Mucosa of rectum (tissue), 2 donors: ENCODE measurements around the gene ADARB2.
"Not testable (repeated sequence)": the region's sequence is repeated elsewhere in the genome, so short reads cannot be mapped to it uniquely, and the experiment has no call there.

Experiments used
- H3K27ac ChIP-seq, 2 donors: one replicate each; pipeline ENCODE4 v1.7.0; 2013; ENCODE audit warnings: inconsistent platforms in 2 of 2, low read depth in 2 of 2, low read length in 2 of 2
- H3K27me3 ChIP-seq, 2 donors: one replicate each; pipeline ENCODE4 v1.7.0; 2013; ENCODE audit warnings: low read length in 2 of 2; ENCODE audit not compliant: control insufficient read depth in 2 of 2, insufficient read depth in 2 of 2
- H3K36me3 ChIP-seq, 2 donors: one replicate each; pipeline ENCODE4 v1.7.0; 2013; ENCODE audit warnings: low read length in 2 of 2; ENCODE audit not compliant: control insufficient read depth in 2 of 2, insufficient read depth in 2 of 2
- H3K4me1 ChIP-seq, 2 donors: one replicate each; pipeline ENCODE4 v1.7.0; 2013; ENCODE audit warnings: low read length in 2 of 2, mild to moderate bottlenecking in 1 of 2; ENCODE audit not compliant: control insufficient read depth in 2 of 2, insufficient read depth in 2 of 2
- H3K4me3 ChIP-seq, 2 donors: one replicate each; pipeline ENCODE4 v1.7.0; 2013; ENCODE audit warnings: low read length in 2 of 2
- H3K9ac ChIP-seq, 2 donors: one replicate each; pipeline ENCODE4 v1.7.0; 2013; ENCODE audit warnings: low read length in 2 of 2, low read depth in 1 of 2, mild to moderate bottlenecking in 1 of 2
- H3K9me3 ChIP-seq, 2 donors: one replicate each; pipeline ENCODE4 v1.7.0; 2013; ENCODE audit warnings: low read length in 2 of 2; ENCODE audit not compliant: control insufficient read depth in 2 of 2
- donor health status: healthy.
- donor health status: Normal muscosa, but diverticular disease.

Gene ADARB2

DNA sequence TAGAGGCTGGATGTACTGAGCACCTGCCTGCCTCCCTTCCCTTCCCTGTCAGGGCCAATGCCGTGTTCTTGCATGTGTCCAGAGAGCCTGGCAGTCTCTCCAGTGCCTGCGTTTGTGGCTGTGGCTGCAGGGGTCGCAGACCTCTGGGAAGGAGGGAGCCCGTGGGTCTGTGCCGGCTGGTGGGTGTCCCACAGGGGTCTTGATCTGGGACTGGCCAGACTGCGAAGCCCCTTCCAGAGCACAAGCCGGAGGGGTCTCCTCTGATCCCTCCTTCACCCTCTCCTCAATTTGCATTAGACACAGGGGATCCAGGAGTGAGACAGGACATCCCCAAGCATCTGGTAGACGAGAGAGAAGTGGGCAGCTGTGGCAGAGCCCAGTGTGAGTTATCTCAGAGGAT lies 199.2 kb downstream of the ADARB2 start:
- H3K9ac ChIP-seq: no peak overlapping the region
- H3K4me1 ChIP-seq: no peaks in the 10 kb centered on the region
- H3K27ac ChIP-seq: no peak overlapping the region
- H3K4me3 ChIP-seq: no peak overlapping the region
- H3K27me3 ChIP-seq: no peaks in the 10 kb centered on the region
- no peaks in the 10 kb centered on the region for H3K36me3 ChIP-seq
- no peaks in the 10 kb centered on the region for H3K9me3 ChIP-seq

DNA sequence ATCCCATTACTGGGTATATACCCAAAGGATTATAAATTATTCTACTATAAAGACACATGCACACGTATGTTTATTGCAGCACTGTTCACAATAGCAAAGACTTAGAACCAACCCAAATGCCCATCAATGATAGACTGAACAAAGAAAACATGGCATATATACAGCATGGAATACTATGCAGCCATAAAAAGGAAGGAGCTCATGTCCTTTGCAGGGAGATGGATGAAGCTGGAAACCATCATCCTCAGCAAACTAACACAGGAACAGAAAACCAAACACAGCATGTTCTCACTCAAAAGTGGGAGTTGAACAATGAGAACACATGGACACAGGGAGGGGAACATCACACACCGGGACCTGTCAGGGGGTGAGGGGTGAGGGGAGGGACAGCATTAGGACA lies 199.9 kb downstream of the ADARB2 start:
- H3K27me3 ChIP-seq, H3K9ac ChIP-seq, H3K36me3 ChIP-seq, H3K27ac ChIP-seq, H3K4me3 ChIP-seq, H3K4me1 ChIP-seq, H3K9me3 ChIP-seq: not testable (repeated sequence)

DNA sequence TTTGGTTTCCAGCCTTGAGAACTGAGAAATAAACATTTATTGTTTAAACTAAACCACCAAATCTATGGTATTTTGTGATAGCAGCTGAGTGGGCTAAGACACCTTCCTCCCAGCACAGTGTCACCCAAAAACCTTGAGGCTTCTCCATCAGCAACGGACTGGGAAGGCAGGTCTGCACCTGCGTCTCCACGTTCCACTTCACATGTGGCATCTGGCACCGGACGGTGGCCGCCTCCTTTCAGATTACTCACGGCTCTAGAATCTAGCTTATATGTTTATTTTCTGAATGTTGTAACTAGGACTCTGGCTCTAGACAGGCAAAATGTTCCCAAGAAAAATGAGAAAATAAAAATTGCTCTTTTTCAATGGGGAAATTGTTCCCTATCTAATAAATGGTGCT lies 201.0 kb downstream of the ADARB2 start:
- no peak overlapping the region for H3K9ac ChIP-seq
- no peaks in the 10 kb centered on the region for H3K27me3 ChIP-seq
- H3K4me3 ChIP-seq: no peak overlapping the region
- H3K9me3 ChIP-seq: no peaks in the 10 kb centered on the region
- no peaks in the 10 kb centered on the region for H3K4me1 ChIP-seq
- H3K27ac ChIP-seq: no peak overlapping the region
- H3K36me3 ChIP-seq: no peaks in the 10 kb centered on the region

DNA sequence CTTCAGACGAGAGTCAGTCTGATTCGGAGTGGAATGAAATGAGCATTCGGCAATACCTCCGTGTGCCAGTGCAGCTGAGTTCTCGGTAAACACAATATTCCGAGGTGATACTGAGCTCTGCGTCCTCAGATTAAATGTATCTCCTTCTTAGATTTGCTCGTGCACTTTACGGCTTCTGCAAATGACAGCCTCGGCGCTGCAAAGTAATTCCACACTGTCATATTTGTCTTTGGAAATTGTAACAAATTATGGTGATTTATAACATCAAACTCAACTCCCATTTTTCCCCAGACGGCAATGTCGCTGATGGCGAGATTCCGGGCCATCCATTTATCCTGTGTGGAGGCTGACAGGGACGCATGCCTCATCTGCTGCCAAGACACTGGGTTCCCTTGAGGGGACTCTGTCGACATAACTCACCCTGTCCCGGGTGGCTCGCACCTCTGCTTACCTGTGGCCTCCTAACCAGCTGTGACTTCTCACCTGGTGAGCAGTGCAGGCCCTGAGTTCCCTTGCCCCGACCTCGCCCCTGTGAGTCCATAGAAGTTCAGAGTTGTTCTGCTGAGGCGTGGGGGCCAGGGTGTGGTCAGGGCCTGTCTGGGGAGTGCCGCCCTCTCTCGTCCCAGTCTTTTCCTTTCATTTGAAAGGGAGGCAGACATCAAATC lies 201.9 kb downstream of the ADARB2 start:
- H3K36me3 ChIP-seq: no peaks in the 10 kb centered on the region
- H3K27me3 ChIP-seq: no peaks in the 10 kb centered on the region

DNA sequence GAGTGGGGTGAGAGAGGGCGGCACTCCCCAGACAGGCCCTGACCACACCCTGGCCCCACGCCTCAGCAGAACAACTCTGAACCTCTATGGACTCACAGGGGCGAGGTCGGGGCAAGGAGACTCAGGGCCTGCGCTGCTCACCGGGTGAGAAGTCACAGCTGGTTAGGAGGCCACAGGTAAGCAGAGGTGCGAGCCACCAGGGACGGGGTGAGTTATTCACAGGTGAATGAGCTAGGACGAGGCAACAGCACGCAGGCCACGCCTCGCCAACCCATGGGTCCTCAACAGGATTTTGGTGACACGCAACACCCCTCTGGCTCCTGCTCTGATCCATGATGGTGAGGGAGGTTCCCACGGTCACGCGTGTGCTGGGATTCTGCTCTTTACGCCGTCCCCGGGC lies 202.5 kb downstream of the ADARB2 start:
- Histone ChIP-seq H3K27ac (no peak overlapping the region), H3K4me1 (no peaks in the 10 kb centered on the region), H3K4me3 (no peak overlapping the region), H3K27me3 (no peaks in the 10 kb centered on the region), H3K9ac (no peak overlapping the region), H3K36me3 (no peaks in the 10 kb centered on the region), H3K9me3 (no peaks in the 10 kb centered on the region)

More for the DNA sequence above, 201.9 kb downstream of the ADARB2 start:
- Histone ChIP-seq H3K9ac (no peak overlapping the region), H3K4me1 (no peaks in the 10 kb centered on the region), H3K9me3 (no peaks in the 10 kb centered on the region), H3K4me3 (no peak overlapping the region), H3K27ac (no peak overlapping the region)

DNA sequence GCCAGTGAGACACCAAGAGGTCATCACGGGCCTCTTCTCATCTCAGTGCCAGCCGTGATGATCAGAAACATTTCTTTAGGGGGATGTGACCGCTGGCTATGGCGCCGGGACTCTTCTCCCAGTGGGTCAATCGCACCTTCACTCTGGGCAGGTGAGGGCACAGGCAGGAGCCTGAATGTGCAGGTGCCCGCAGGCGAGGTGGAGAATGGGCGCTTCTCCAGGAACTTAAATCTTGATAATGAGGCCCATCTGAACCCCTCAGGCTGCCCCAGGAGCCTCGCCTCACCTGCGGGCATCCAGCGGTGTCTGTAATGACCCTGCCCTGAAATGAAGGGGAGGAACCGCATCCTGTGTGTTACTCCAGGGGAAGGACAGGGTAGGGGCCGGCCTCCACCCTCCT lies 204.7 kb downstream of the ADARB2 start:
- Histone ChIP-seq H3K9me3 (no peaks in the 10 kb centered on the region), H3K4me1 (no peaks in the 10 kb centered on the region), H3K27me3 (no peaks in the 10 kb centered on the region), H3K9ac (no peak overlapping the region), H3K27ac (no peak overlapping the region), H3K4me3 (no peak overlapping the region), H3K36me3 (no peaks in the 10 kb centered on the region)

DNA sequence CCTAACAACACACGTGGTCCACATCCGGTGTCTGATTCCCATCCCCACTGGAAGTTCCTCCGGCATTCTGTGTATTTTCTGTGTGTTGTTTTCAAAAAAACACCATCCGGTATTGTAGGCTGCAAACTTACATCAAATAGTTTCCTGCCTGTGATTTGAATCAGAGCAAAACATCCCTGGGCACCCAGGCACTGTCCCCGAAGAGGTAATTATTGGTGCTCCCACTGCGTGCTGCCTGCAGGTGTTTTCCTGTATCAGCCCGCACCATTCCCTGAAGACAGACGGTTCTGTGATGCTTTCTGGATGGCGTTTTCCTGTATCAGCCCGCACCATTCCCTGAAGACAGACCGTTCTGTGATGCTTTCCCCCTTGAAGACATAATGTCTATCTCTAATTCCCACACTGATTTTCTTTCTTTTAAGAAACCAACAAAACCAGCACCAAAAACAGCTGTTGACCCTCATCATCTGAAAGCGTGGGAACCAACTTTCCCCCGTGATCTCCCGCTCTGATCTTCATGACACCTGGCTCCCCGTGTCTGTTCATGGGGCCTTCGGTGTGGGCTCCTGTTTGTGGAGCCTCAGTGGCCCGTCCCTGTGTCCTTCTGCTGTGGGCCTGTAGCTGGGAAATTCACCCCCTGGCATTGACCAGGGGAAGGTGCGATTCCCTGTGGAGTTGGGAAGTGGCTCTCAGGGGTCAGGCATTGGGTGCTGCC lies 205.3 kb downstream of the ADARB2 start:
- Histone ChIP-seq H3K27me3 (no peaks in the 10 kb centered on the region), H3K27ac (no peak overlapping the region), H3K36me3 (no peaks in the 10 kb centered on the region), H3K9me3 (no peaks in the 10 kb centered on the region), H3K9ac (no peak overlapping the region), H3K4me3 (no peak overlapping the region), H3K4me1 (no peaks in the 10 kb centered on the region)

DNA sequence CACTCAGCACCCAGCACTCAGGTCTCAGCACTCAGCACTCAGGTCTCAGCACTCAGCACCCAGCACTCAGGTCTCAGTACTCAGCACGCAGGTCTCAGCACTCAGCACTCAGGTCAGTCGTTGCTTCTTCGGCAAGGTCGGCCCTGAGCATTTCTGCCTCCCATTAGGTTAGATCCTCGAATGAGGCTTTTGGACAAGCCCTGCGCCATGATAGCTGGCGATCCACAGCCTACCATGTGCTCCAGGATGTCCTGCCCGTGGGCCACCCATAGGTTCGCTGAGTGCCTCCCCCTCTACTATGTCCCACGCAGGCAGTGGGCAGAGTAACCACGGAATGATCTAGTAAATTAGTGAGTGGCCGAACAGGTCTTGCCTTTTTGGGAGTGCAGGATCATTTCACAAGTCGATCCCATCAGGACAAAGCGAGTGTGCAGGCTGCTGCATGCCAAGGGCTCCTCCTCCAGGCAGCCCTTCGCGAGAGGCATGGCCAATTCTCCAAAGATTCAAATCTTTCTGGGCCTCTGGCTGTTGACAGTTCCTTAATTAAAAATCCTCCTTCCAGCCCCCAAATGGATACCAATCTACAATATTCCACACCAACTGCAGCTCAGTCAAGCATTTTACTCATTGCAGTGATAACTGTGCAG lies 206.3 kb downstream of the ADARB2 start:
- Histone ChIP-seq H3K9ac (no peak overlapping the region), H3K9me3 (no peaks in the 10 kb centered on the region), H3K27me3 (no peaks in the 10 kb centered on the region), H3K27ac (no peak overlapping the region), H3K4me1 (no peaks in the 10 kb centered on the region), H3K36me3 (no peaks in the 10 kb centered on the region), H3K4me3 (no peak overlapping the region)

DNA sequence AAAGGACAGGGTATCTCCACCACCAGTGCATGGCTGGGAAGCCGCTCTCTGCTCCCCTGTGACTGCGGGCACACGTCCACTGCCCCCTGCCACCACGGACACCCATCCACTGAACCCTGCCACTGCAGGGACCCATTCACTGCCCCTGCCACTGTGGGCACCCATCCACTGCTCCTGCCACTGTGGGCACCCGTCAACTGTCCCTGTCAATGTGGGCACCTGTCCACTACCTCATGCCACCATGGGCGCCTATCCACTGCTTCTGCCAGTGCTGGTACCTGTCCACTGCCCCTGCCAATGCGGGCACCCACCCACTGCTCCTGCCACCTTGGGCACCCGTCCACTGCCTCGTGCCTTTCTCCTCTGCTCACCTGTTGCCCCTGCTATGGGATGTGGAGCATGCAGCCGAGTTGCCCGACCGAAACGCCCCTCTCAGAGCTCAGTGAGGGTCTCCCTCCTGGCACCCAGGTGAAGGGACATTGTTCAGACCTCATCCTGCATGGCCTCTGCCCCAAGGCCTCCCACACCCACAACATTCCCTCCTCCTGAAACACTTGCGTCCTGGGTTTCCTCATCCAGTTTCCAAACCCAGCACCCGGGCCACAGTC lies 207.4 kb downstream of the ADARB2 start:
- H3K9ac ChIP-seq: no peak overlapping the region
- no peak overlapping the region for H3K4me3 ChIP-seq
- H3K27ac ChIP-seq: no peak overlapping the region
- no peaks in the 10 kb centered on the region for H3K27me3 ChIP-seq
- H3K4me1 ChIP-seq: no peaks in the 10 kb centered on the region
- no peaks in the 10 kb centered on the region for H3K36me3 ChIP-seq
- no peaks in the 10 kb centered on the region for H3K9me3 ChIP-seq

DNA sequence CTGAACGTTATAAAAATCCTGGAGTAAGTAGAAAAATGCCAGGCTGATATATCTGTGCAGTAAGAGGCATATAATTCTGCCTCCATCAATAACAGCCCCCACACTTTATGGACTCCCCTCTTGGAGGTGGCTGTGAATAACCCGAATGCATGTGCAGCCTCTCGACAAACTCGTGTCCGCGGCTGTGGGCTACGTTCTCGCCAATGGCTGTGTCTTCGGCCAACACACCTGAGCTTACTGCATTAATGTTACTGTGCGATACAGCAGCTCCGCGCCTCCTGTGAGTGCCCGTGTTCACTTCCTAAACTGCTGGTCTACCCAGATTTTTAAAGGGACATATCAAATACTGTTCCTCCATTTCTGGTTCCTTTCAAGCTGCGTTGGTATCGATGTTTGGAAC lies 209.4 kb downstream of the ADARB2 start:
- H3K9me3 ChIP-seq: no peaks in the 10 kb centered on the region
- H3K27ac ChIP-seq: no peak overlapping the region
- H3K4me1 ChIP-seq: no peaks in the 10 kb centered on the region
- no peaks in the 10 kb centered on the region for H3K36me3 ChIP-seq
- H3K9ac ChIP-seq: no peak overlapping the region
- H3K27me3 ChIP-seq: peaks cover 0 to 2% of the 10 kb centered on the region in 2 donors
- no peak overlapping the region for H3K4me3 ChIP-seq
